NCI-H1048 (cell line): Measurements from ENCODE around the gene ELK4.

ENCODE experiments used
- DNase-seq: peaks from one replicate; lab custom pipeline; 2025; lab: John Stamatoyannopoulos, UW

ELK4 gene

DNA sequence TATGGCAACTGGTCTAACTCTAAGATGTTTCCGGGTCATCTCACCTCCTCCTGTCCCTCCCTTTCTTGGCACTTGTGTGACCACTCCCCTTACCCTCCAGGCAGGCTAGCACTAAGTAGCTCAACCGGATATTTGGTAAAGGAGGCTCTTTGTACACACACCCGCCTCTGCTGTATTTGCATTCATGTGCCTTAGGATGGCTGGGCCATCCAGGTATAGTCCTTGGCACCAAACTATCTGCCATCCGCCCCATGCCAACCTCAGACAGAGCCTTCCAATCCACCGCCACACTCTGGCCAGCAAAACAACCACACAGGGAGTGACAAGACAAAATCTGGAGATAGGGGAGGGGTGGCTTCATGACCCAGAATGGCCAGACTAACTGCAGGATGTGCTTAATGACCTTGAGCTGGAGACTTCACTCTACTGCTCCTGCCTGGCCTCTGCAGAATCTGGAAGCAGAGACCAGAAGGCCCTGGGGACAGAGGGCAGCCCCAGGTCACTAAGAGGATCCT, 67.8 kb downstream of the ELK4 start:
- DNase-seq = no peak

DNA sequence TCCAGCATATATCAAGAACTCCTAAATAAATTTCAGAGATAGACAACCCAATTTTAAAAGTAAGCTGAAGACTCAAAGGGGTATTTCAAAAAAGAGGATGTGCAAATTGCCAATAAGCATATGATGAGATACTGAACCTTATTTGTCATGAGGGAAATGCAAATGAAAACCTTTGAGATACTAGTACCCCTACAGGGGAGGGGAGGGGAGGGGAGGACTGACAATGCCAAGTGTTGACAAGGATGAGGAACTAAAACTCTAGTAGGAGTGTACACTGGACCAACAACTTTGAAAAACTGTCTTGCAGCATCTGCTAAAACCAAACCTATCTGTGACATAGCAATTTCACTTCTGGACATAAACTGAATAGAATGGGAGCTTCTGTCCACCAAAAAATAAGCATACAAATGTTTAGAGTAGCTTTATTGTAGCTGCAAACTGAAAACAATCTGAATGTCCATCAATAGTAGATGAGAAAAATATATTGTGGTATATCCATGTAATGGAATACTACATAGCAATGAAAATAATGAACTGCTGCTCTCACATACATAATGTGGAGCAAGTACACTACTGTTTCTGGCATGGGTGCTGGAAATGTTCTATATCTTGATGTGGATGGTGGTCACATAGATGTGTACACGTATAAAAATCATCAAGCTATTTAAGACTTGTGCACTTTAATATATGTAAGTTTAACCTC, 70.2 kb downstream of the ELK4 start:
- DNase-seq = no peak
